Esophagus muscularis mucosa (tissue), 2 donors: ENCODE data around the gene TOGARAM2.

Experiments used
- POLR2A ChIP-seq: fragments of 450-650 bp; IDR thresholded peaks from one replicate; pipeline ENCODE4 v1.6.1; 2017; ENCODE audit warnings: antibody characterized with exemption, moderate library complexity, mild to moderate bottlenecking, low read depth
- POLR2AphosphoS5 ChIP-seq, 2 donors: sonication (generic); formaldehyde crosslinking; IDR thresholded peaks; one replicate each; pipeline ENCODE4 v1.6.1; 2017; ENCODE audit warnings: antibody characterized with exemption in 2 of 2

DNA sequence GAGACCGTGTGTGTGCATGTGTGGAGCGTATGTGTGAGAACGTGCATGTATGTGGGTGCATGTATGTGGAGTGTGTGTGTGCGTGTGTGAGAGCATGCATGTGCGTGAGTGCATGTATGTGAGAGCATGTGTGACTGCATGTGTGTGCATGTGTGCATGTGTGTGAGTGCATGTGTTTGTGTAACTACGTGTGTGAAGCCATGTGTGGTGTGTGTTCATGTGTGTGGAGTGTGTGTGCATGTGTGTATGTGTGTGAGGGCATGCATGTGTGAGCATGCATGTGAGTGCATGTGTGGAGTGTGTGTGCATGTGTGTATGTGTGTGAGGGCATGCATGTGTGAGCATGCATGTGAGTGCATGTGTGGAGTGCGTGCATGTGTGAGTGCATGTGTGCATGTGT, 24.2 kb downstream of the TOGARAM2 start:
- TF ChIP-seq POLR2AphosphoS5 (IDR thresholded peaks at IDR 0.05), result no peak
- no peak for TF ChIP-seq POLR2A
